SK-N-SH treated with all-trans-retinoic acid at 6 μM for 48 hours (cell line): Measurements from ENCODE around the gene SLMAP.

Source experiments
- ESRRG ChIP-seq: fragments of 250-450 bp; sonication (Bioruptor Pico); IDR thresholded peaks from 2 replicates; pipeline ENCODE4 v1.6.1; 2021; ENCODE audit warnings: mild to moderate bottlenecking
- PATZ1 ChIP-seq: fragments of 250-450 bp; sonication (Bioruptor Pico); IDR thresholded peaks from 2 replicates; pipeline ENCODE4 v1.8.0; 2020; ENCODE audit warnings: mild to moderate bottlenecking, moderate library complexity, borderline replicate concordance
- RARB ChIP-seq: fragments of 250-450 bp; sonication (Bioruptor Pico); IDR thresholded peaks from 2 replicates; pipeline ENCODE4 v1.8.0; 2021; ENCODE audit warnings: mild to moderate bottlenecking, moderate library complexity
- ZFP3 ChIP-seq: fragments of 250-450 bp; sonication (Bioruptor Pico); IDR thresholded peaks from 2 replicates; pipeline ENCODE4 v1.5.0; 2020; ENCODE audit warnings: mild to moderate bottlenecking, moderate library complexity
- ZFP30 ChIP-seq: fragments of 450-650 bp; formaldehyde crosslinking; IDR thresholded peaks from 2 replicates; pipeline ENCODE4 v1.5.0; 2022; ENCODE audit warnings: mild to moderate bottlenecking, moderate library complexity
- ZNF565 ChIP-seq: fragments of 450-650 bp; formaldehyde crosslinking; conservative IDR thresholded peaks from 2 replicates; pipeline ENCODE4 v1.5.0; 2020; ENCODE audit warnings: low read depth, mild to moderate bottlenecking, moderate library complexity

- TF ChIP-seq ZNF565 (no peak), ESRRG (CRISPR knock-in tag) (no peak), ZFP30 (CRISPR knock-in tag) (no peak), PATZ1 (CRISPR knock-in tag) (no peak), RARB (no peak), ZFP3 (CRISPR knock-in tag) (no peak)
These were observed 18.3 kb upstream of the SLMAP start for GRCh38 chr3:57737840-57738239.
